Neural crest cell (in vitro differentiated cells): ENCODE data around the gene MYH9. TPM values are rescaled to one million over a fixed set of nuclear protein-coding genes. Genes with fewer than 3 reads are reported as not detected.
A peak's percentile ranks its signal among the peaks of the same experiment; 100 is the strongest.

Source experiments
- DNase-seq: peaks from one replicate; pipeline ENCODE4 v3.0.0; 2021; ENCODE audit warnings: low read depth, mixed read lengths, low spot score
- H3K27ac Mint-ChIP-seq: one replicate; pipeline ENCODE4 v1.8.0; 2021; ENCODE audit warnings: mild to moderate bottlenecking, mixed read lengths; ENCODE audit not compliant: unreplicated experiment
- H3K27me3 Mint-ChIP-seq: 2 replicates; pipeline ENCODE4 v1.8.0; 2021; ENCODE audit warnings: low read depth, mild to moderate bottlenecking, mixed read lengths
- H3K36me3 Mint-ChIP-seq: 2 replicates; pipeline ENCODE4 v1.8.0; 2021; ENCODE audit warnings: low read depth, mild to moderate bottlenecking, mixed read lengths
- H3K4me1 Mint-ChIP-seq: 2 replicates; pipeline ENCODE4 v1.8.0; 2021; ENCODE audit warnings: mixed read lengths
- H3K4me3 Mint-ChIP-seq: one replicate; pipeline ENCODE4 v1.8.0; 2021; ENCODE audit warnings: mild to moderate bottlenecking, mixed read lengths
- H3K9me3 Mint-ChIP-seq: 2 replicates; pipeline ENCODE4 v1.8.0; 2021; ENCODE audit warnings: mixed read lengths
- total RNA-seq: library from RNA; stranded (reverse); gene quantifications from 2 replicates; pipeline ENCODE4 v1.2.1, GENCODE V29; 2021
- TF ChIP-seq, protein P1 (sequence below): fragments of 200-600 bp; sonication (generic); conservative IDR thresholded peaks from 2 replicates; pipeline ENCODE4 v1.5.0; 2021; ENCODE audit warnings: antibody characterized with exemption, mild to moderate bottlenecking

MYH9 gene
- total RNA-seq, 1 donor from 2014 or later, result 160 TPM

DNA sequence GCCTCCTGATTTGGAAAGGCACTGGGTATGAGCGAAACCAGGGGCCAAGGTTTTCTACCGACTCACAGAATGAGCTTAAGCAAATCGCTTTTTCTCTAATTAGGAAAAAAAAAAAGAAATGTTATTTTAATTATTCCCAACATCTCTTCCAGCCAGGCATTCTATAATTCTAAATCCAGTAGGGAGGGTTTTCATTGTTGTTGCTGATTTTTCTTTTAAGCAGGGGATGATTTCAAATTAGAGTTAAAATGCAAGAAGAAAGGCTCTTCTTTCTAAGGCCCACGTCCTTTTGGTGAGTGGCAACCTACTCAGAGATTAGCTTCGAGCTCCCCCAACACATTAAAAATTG, 8.9 kb downstream of the MYH9 start:
- peaks cover 29% of the 10 kb centered on the region for H3K4me1 Mint-ChIP-seq
- H3K4me3 Mint-ChIP-seq, result no peak overlapping the region
- peaks cover 6% of the 10 kb centered on the region for H3K36me3 Mint-ChIP-seq
- TF ChIP-seq, protein P1, sequence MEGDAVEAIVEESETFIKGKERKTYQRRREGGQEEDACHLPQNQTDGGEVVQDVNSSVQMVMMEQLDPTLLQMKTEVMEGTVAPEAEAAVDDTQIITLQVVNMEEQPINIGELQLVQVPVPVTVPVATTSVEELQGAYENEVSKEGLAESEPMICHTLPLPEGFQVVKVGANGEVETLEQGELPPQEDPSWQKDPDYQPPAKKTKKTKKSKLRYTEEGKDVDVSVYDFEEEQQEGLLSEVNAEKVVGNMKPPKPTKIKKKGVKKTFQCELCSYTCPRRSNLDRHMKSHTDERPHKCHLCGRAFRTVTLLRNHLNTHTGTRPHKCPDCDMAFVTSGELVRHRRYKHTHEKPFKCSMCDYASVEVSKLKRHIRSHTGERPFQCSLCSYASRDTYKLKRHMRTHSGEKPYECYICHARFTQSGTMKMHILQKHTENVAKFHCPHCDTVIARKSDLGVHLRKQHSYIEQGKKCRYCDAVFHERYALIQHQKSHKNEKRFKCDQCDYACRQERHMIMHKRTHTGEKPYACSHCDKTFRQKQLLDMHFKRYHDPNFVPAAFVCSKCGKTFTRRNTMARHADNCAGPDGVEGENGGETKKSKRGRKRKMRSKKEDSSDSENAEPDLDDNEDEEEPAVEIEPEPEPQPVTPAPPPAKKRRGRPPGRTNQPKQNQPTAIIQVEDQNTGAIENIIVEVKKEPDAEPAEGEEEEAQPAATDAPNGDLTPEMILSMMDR, result no peak
- H3K27me3 Mint-ChIP-seq, result no peaks in the 10 kb centered on the region
- no peak overlapping the region for H3K27ac Mint-ChIP-seq
- no peaks in the 10 kb centered on the region for H3K9me3 Mint-ChIP-seq
- DNase-seq, result no peak

DNA sequence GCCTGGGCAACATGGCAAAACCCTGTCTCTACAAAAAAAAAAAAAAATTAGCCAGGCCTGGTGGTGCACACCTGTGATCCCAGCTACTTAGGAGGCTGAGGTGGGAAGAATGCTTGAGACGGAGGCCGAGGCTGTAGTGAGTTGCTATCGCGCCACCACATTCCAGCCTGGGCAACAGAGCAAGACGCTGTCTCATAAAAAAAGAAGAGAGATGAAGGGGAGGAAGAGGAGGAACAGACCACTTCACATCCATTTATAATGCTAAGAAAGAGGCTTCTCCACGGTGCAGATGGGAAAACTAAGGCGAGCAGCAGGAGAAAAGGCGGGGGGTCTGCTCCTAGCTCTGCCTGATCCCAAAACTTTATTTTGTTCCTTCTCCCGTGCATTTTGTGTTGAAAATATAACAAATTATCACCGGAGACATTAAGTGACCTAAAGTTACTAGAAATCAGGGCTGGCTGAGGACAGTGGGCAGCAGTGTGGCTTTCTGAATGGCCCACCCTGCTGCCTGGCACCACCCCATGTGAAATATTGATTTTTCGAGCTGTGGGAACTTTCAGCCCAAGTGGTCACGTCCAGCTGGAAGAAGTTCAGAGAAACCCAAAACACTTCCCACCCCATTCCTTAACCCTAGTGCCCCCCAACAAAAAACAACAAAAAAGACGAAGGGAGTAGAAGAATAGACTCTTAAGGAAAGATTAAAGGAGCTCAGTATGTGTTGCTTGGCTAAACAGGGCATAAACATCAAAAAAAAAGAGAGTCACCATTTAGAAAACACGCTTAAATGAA, 9.5 kb downstream of the MYH9 start:
- DNase-seq, result no peak
- Mint-ChIP-seq H3K27ac (no peak overlapping the region), H3K9me3 (no peaks in the 10 kb centered on the region), H3K36me3 (peaks cover 4% of the 10 kb centered on the region), H3K4me3 (no peak overlapping the region), H3K27me3 (no peaks in the 10 kb centered on the region), H3K4me1 (peaks cover 33% of the 10 kb centered on the region)
- TF ChIP-seq, protein P1, result no peak

DNA sequence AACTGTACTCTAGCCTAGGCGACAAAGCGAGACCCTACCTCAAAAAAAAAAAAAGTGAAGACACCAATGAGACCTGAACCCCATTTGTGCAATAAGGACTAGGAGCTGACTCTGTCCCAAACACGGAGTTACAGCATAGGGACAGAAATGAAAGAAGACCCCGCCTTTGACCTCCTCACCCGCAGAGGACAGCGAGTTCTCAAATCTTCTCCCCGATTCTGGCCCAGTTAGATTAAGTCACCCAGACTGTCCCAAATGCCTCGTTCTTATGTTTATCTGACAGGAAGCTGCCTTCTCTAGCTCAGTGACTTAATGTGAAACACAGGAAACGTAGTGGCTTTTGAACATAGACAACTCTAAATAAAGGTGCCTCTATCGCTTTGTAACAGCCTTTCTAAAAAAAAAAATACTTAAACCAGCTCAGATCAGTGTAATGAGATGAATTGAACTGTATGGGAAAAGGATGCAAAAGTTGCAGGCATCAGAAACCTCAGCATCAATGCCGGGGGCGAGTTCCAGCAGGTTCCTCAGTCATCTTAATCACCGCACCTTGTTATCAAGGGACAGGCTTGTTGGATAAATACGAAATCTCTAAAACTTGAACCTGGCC, 10.6 kb downstream of the MYH9 start:
- H3K9me3 Mint-ChIP-seq, result no peaks in the 10 kb centered on the region
- H3K4me3 Mint-ChIP-seq, result no peak overlapping the region
- H3K4me1 Mint-ChIP-seq, result peaks cover 34% of the 10 kb centered on the region
- H3K27ac Mint-ChIP-seq, result no peak overlapping the region
- H3K36me3 Mint-ChIP-seq, result peaks cover 3% of the 10 kb centered on the region
- DNase-seq, result no peak
- TF ChIP-seq, protein P1, result no peak
- no peaks in the 10 kb centered on the region for H3K27me3 Mint-ChIP-seq

DNA sequence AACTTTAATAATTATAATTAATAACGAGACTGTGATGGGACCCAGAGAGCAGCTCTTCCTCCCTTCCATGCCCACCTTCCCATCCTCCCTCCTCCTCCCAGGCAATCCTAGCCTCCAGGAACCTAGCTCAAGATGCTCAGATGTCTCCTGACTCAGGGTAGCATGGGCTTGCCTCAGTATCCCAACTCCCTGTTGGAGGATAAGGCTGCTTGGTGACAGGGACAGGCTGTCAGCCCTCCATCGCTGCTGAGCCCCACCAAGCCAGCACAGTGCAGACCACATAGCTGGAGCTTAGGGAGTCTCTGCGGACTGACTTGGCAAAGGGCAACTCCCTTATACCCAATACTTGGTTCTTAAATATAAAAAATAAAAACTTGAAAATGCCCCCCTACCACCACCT, 11.5 kb downstream of the MYH9 start:
- DNase-seq, result no peak
- no peaks in the 10 kb centered on the region for H3K9me3 Mint-ChIP-seq
- peaks cover 35% of the 10 kb centered on the region for H3K4me1 Mint-ChIP-seq
- TF ChIP-seq, protein P1, result no peak
- no peak overlapping the region for H3K4me3 Mint-ChIP-seq
- no peaks in the 10 kb centered on the region for H3K36me3 Mint-ChIP-seq
- H3K27ac Mint-ChIP-seq, result peak overlapping the region; percentile 43
- no peaks in the 10 kb centered on the region for H3K27me3 Mint-ChIP-seq

DNA sequence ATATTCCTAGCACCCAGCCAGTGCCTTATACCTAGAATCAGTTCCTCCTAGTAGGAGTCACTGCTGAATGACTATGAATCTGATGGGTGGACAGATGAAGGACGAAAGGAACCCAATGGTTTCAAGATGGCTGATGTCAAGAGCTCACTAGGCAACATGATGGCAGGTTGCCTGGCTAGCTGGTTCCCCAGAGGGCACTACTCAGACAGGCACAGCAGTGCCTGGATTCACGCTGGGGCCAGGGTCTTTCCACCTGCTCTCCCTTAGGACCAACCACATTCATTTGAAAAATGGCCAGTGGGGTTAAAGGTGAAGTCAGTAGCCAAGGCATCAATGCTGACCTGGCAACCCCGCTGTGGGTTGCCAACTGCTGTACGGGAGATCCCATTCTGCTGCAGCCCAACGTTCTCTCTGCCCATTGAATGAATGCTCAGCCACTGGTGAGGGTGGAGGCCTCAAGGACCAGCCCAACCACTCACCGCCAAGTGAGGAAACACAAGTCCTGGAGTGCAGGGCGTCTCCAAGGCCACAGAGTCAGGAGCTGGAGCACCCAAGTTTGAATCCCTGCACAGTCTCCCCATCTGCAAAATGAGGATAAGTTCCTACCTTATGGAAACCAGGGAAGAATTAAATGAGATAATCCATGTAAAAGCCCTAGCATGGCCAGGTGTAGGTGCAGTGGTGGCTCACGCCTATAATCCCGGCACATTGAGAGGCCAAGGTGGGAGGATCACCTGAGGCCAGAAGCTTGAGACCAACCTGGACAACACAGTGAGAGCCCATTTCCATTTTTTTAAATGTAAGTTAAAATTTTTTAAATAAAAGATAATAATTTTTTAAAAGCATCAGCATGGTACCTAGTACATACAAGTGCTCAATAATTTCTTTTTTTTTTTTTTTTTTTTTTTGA, 12.4 kb downstream of the MYH9 start:
- peaks cover 45% of the 10 kb centered on the region for H3K4me1 Mint-ChIP-seq

More for the DNA sequence above, 12.4 kb downstream of the MYH9 start:
- Mint-ChIP-seq H3K27me3 (no peaks in the 10 kb centered on the region), H3K27ac (no peak overlapping the region), H3K36me3 (no peaks in the 10 kb centered on the region), H3K4me3 (no peak overlapping the region), H3K9me3 (no peaks in the 10 kb centered on the region)
- TF ChIP-seq, protein P1, result no peak
- DNase-seq, result no peak
